Neural cell (in vitro differentiated cells): ENCODE results near the gene STT3B. TPM values are rescaled to one million over a fixed set of nuclear protein-coding genes. Genes with fewer than 3 reads are reported as not detected.
"Not testable (repeated sequence)": the region's sequence is repeated elsewhere in the genome, so short reads cannot be mapped to it uniquely, and the experiment has no call there.

Experiments
- H2AFZ ChIP-seq: fragments of 200-600, 300-800 bp; sonication (generic), shearing (Covaris generic); 2 replicates; pipeline ENCODE4 v1.6.0; 2014; ENCODE audit warnings: low read depth, mild to moderate bottlenecking, antibody characterized with exemption, low read length, moderate library complexity
- H3F3A ChIP-seq: fragments of 200-600 bp; shearing (Covaris generic); 2 replicates; pipeline ENCODE4 v1.6.1; 2016; ENCODE audit warnings: mild to moderate bottlenecking, moderate library complexity, mixed read lengths, antibody characterized with exemption, low read length; ENCODE audit not compliant: insufficient read depth, poor library complexity, severe bottlenecking
- H3K27ac ChIP-seq: fragments of 200-600, 300-800 bp; sonication (generic), shearing (Covaris generic); 2 replicates; pipeline ENCODE4 v1.5.1; 2014; ENCODE audit warnings: mild to moderate bottlenecking, low read length, moderate library complexity
- H3K27me3 ChIP-seq: fragments of 300-800, 200-600 bp; sonication (generic), shearing (Covaris generic); 2 replicates; pipeline ENCODE4 v1.6.0; 2014; ENCODE audit warnings: mild to moderate bottlenecking, low read depth, low read length, moderate library complexity; ENCODE audit not compliant: insufficient read depth
- H3K36me3 ChIP-seq: fragments of 300-800, 200-600 bp; sonication (generic), shearing (Covaris generic); 2 replicates; pipeline ENCODE4 v1.5.1; 2014; ENCODE audit warnings: mild to moderate bottlenecking, antibody characterized with exemption, low read length, moderate library complexity; ENCODE audit not compliant: insufficient read depth
- H3K4me2 ChIP-seq: fragments of 300-800, 200-600 bp; sonication (generic), shearing (Covaris generic); 2 replicates; pipeline ENCODE4 v1.6.0; 2014; ENCODE audit warnings: mild to moderate bottlenecking, low read length
- H3K4me3 ChIP-seq: fragments of 300-800, 200-600 bp; sonication (generic), shearing (Covaris generic); 2 replicates; pipeline ENCODE4 v1.5.1; 2014; ENCODE audit warnings: mild to moderate bottlenecking, low read length, moderate library complexity
- H3K79me2 ChIP-seq: fragments of 200-600 bp; shearing (Covaris generic); replicated peaks from 2 replicates; pipeline ENCODE4 v1.6.0; 2014; ENCODE audit warnings: mild to moderate bottlenecking, low read length, moderate library complexity; ENCODE audit not compliant: insufficient read depth
- H3K9ac ChIP-seq: fragments of 300-800, 200-600 bp; sonication (generic), shearing (Covaris generic); 2 replicates; pipeline ENCODE4 v1.6.1; 2016; ENCODE audit warnings: mild to moderate bottlenecking, low read length, mixed read lengths
- H3K9me2 ChIP-seq: fragments of 200-600 bp; shearing (Covaris generic); 2 replicates; pipeline ENCODE4 v1.6.1; 2016; ENCODE audit warnings: mild to moderate bottlenecking, low read length, mixed read lengths; ENCODE audit not compliant: insufficient read depth
- H3K9me3 ChIP-seq: fragments of 200-600, 300-800 bp; sonication (generic), shearing (Covaris generic); 2 replicates; pipeline ENCODE4 v1.6.1; 2016; ENCODE audit warnings: mild to moderate bottlenecking, mixed run types, low read length, moderate library complexity, mixed read lengths
- H4K20me1 ChIP-seq: fragments of 200-600 bp; shearing (Covaris generic); 2 replicates; pipeline ENCODE4 v1.6.1; 2016; ENCODE audit warnings: mild to moderate bottlenecking, mixed run types; ENCODE audit not compliant: insufficient read depth
- EP300 ChIP-seq: fragments of 450-650 bp; conservative IDR thresholded peaks from 2 replicates; pipeline ENCODE4 v1.6.1; 2014; ENCODE audit warnings: antibody characterized with exemption, mild to moderate bottlenecking, moderate library complexity; ENCODE audit not compliant: poor library complexity, severe bottlenecking
- EZH2 ChIP-seq: fragments of 200-600, 300-800 bp; shearing (Covaris generic), sonication (generic); IDR thresholded peaks from 2 replicates; pipeline ENCODE4 v1.6.1; 2014; ENCODE audit warnings: antibody characterized with exemption, low read length, borderline replicate concordance, mild to moderate bottlenecking; ENCODE audit not compliant: insufficient read depth, poor library complexity, severe bottlenecking
- MXI1 ChIP-seq: fragments of 450-650 bp; conservative IDR thresholded peaks from 2 replicates; pipeline ENCODE4 v1.6.1; 2014; ENCODE audit warnings: antibody characterized with exemption, mild to moderate bottlenecking; ENCODE audit not compliant: poor library complexity, severe bottlenecking
- POLR2AphosphoS5 ChIP-seq: IDR thresholded peaks from 2 replicates; pipeline ENCODE4 v1.6.1; 2012
- RAD21 ChIP-seq: fragments of 450-650 bp; conservative IDR thresholded peaks from 2 replicates; pipeline ENCODE4 v1.6.1; 2014; ENCODE audit warnings: antibody characterized with exemption, mild to moderate bottlenecking, moderate library complexity
- REST ChIP-seq: IDR thresholded peaks from 2 replicates; pipeline ENCODE4 v1.6.1; 2012; ENCODE audit warnings: borderline replicate concordance
- SMC3 ChIP-seq: fragments of 450-650 bp; conservative IDR thresholded peaks from 2 replicates; pipeline ENCODE4 v1.6.1; 2014; ENCODE audit warnings: antibody characterized with exemption, mild to moderate bottlenecking, moderate library complexity; ENCODE audit not compliant: poor library complexity
- TAF1 ChIP-seq: IDR thresholded peaks from 2 replicates; pipeline ENCODE4 v1.6.1; 2012; ENCODE audit warnings: low read depth
- polyA plus RNA-seq: library from polyadenylated mRNA; depleted of rRNA; stranded (reverse); fragments of >200 nt; gene quantifications from 2 replicates; pipeline ENCODE4 v1.2.3, GENCODE V29; 2014
- TF ChIP-seq, protein P1 (sequence below): fragments of 450-650 bp; IDR thresholded peaks from 2 replicates; pipeline ENCODE4 v1.5.1; 2014; ENCODE audit warnings: antibody characterized with exemption, mild to moderate bottlenecking, moderate library complexity; ENCODE audit not compliant: poor library complexity, severe bottlenecking

STT3B gene
- polyA plus RNA-seq, 1 donor from 2014 or later: 100 TPM

DNA sequence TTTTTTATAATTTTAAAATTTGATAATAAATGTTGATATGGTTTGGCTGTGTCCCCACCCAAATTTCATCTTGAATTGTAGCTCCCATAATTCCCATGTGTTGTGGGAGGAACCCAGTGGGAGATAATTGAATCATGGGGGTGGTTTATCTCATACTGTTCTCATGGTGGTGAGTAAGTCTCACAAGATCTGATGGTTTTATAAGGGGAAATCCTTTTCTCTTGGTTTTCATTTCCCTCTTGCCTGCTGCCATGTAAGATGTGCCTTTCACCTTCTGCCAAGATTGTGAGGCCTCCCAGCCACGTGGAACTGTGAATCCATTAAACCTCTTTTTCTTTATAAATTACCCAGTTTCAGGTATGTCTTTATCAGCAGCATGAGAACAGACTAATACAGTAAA is 72.6 kb downstream of the STT3B start:
- not testable (repeated sequence) for H3K4me2 ChIP-seq, H3K9me3 ChIP-seq, H3K79me2 ChIP-seq, H3K9ac ChIP-seq, H2AFZ ChIP-seq, H3K4me3 ChIP-seq, H3K36me3 ChIP-seq, H3F3A ChIP-seq, H3K27ac ChIP-seq, H4K20me1 ChIP-seq, H3K27me3 ChIP-seq, H3K9me2 ChIP-seq

DNA sequence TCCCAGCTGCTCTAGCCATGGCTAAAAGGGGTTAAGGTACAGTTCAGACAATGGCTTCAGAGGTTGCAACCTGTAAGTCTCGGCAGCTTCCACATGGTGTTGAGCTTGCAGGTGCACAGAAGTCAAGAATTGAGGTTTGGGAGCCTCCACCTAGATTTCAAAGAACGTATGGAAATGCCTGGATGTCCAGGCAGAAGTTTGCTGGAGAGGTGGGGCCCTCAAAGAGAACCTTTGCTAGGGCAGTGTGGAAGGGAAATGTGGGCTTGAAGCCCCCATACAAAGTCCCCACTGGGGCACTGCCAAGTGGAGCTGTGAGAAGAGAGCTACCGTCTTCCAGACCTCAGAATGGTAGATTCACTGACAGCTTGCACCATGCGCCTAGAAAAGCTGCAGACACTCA is 73.7 kb downstream of the STT3B start:
- Histone ChIP-seq H3K4me2 (no peak overlapping the region), H3K4me3 (no peak overlapping the region), H3K9me3 (peaks cover 4% of the 10 kb centered on the region), H2AFZ (no peak overlapping the region), H3K9me2 (no peaks in the 10 kb centered on the region), H3F3A (no peaks in the 10 kb centered on the region), H4K20me1 (no peaks in the 10 kb centered on the region), H3K9ac (no peak overlapping the region), H3K27ac (no peak overlapping the region), H3K79me2 (no peaks in the 10 kb centered on the region), H3K27me3 (no peaks in the 10 kb centered on the region), H3K36me3 (peaks cover 4% of the 10 kb centered on the region)
- TF ChIP-seq POLR2AphosphoS5 (no peak), RAD21 (no peak), SMC3 (no peak), EP300 (no peak), EZH2 (no peak), TAF1 (no peak), REST (no peak), MXI1 (no peak)
- TF ChIP-seq, protein P1, sequence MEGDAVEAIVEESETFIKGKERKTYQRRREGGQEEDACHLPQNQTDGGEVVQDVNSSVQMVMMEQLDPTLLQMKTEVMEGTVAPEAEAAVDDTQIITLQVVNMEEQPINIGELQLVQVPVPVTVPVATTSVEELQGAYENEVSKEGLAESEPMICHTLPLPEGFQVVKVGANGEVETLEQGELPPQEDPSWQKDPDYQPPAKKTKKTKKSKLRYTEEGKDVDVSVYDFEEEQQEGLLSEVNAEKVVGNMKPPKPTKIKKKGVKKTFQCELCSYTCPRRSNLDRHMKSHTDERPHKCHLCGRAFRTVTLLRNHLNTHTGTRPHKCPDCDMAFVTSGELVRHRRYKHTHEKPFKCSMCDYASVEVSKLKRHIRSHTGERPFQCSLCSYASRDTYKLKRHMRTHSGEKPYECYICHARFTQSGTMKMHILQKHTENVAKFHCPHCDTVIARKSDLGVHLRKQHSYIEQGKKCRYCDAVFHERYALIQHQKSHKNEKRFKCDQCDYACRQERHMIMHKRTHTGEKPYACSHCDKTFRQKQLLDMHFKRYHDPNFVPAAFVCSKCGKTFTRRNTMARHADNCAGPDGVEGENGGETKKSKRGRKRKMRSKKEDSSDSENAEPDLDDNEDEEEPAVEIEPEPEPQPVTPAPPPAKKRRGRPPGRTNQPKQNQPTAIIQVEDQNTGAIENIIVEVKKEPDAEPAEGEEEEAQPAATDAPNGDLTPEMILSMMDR: no peak

- no peak overlapping the region for H3K9ac ChIP-seq
- peaks cover 4% of the 10 kb centered on the region for H3K9me3 ChIP-seq
- no peak overlapping the region for H3K27ac ChIP-seq
- peaks cover 7% of the 10 kb centered on the region for H3K79me2 ChIP-seq
- peaks cover 4% of the 10 kb centered on the region for H3K36me3 ChIP-seq
- peaks cover 3% of the 10 kb centered on the region for H3F3A ChIP-seq
- H3K27me3 ChIP-seq: no peaks in the 10 kb centered on the region
- H3K9me2 ChIP-seq: no peaks in the 10 kb centered on the region
- no peak overlapping the region for H3K4me3 ChIP-seq
- H3K4me2 ChIP-seq: no peak overlapping the region
- no peak overlapping the region for H2AFZ ChIP-seq
- H4K20me1 ChIP-seq: no peaks in the 10 kb centered on the region
- TF ChIP-seq, protein P1: peak; percentile 76
- TF ChIP-seq MXI1 (no peak), RAD21 (peak; percentile 80), SMC3 (peak; percentile 84), EP300 (no peak), EZH2 (no peak)
These were observed 78.1 kb downstream of the STT3B start for GRCh38 chr3:31610700-31611275.
